Lung (tissue), 12 donors: ENCODE results near the gene ATP5PD. TPM values are rescaled to one million over a fixed set of nuclear protein-coding genes. Genes with fewer than 3 reads are reported as not detected.

Experiments used
- ATAC-seq: fragments of 200-7000 bp; cut with Tn5 transposase; one replicate; pipeline ENCODE4 v1.9.1; 2020; ENCODE audit warnings: moderate number of reproducible peaks; ENCODE audit not compliant: insufficient read depth, low FRiP score
- DNase-seq, 3 donors: peaks; one replicate each; pipeline ENCODE4 v3.0.0-alpha.2; 2013 to 2017
- H3K27ac ChIP-seq, 2 donors: one replicate each; pipeline ENCODE4 v1.5.1; 2013; ENCODE audit warnings: mild to moderate bottlenecking in 2 of 2, moderate library complexity in 2 of 2, control low read depth in 1 of 2, inconsistent platforms in 1 of 2, low read depth in 1 of 2, low read length in 1 of 2
- H3K27me3 ChIP-seq, 3 donors: one replicate each; pipeline ENCODE4 v1.5.1; 2013; ENCODE audit warnings: low read length in 2 of 3; ENCODE audit not compliant: control insufficient read depth in 3 of 3, insufficient read depth in 3 of 3
- H3K36me3 ChIP-seq, 4 donors: one replicate each; pipeline ENCODE4 v1.5.1; 2013; ENCODE audit warnings: low read length in 4 of 4, mild to moderate bottlenecking in 1 of 4, moderate library complexity in 1 of 4; ENCODE audit not compliant: control insufficient read depth in 4 of 4, insufficient read depth in 4 of 4
- H3K4me1 ChIP-seq, 5 donors: one replicate each; pipeline ENCODE4 v1.5.1; 2013; ENCODE audit warnings: low read length in 5 of 5, mild to moderate bottlenecking in 2 of 5, moderate library complexity in 1 of 5; ENCODE audit not compliant: control insufficient read depth in 5 of 5, insufficient read depth in 5 of 5
- H3K4me3 ChIP-seq: one replicate; pipeline ENCODE4 v1.5.1; 2013; ENCODE audit warnings: mild to moderate bottlenecking, control low read depth, moderate library complexity
- H3K9ac ChIP-seq, 2 donors: one replicate each; pipeline ENCODE4 v1.5.1; 2013; ENCODE audit warnings: low read length in 2 of 2, control low read depth in 1 of 2; ENCODE audit not compliant: insufficient read depth in 1 of 2
- H3K9me3 ChIP-seq, 4 donors: one replicate each; pipeline ENCODE4 v1.5.1; 2013; ENCODE audit warnings: low read length in 3 of 4, mild to moderate bottlenecking in 1 of 4, moderate library complexity in 1 of 4; ENCODE audit not compliant: control insufficient read depth in 4 of 4, insufficient read depth in 3 of 4
- WGBS, 2 donors: extraction: QIAGEN DNeasy Blood & Tissue Kit; methylation state at CpG; one replicate each; pipeline ENCODE4 v1.1.7; 2013; 5-methylcytosine and 5-hydroxymethylcytosine counted together
- polyA plus RNA-seq, 2 donors: library from polyadenylated mRNA; stranded (reverse); fragments of 200-250 nt; gene quantifications; one replicate each; pipeline ENCODE4 v1.2.1, GENCODE V29; 2013
- total RNA-seq, 2 donors: library from RNA; depleted of rRNA in 1 of 2; stranded (reverse); fragments of >200 nt in 1 of 2; gene quantifications; one replicate each; pipeline ENCODE4 v1.2.1, GENCODE V29; 2014 to 2021
- TF ChIP-seq, protein P1 (sequence below): IDR thresholded peaks from 2 replicates; pipeline ENCODE4 v1.5.1; 2012; ENCODE audit warnings: mild to moderate bottlenecking; ENCODE audit errors: control extremely low read depth, extremely low read depth
- donor health status: control.
- donor health status: control.
- donor health status: Bipolar disorder and iron deficiency.
- donor health status: healthy.
- donor health status: DM: yes; HTN: yes; CAD: no.

The ATP5PD gene
- total and polyA plus RNA-seq, 4 donors, result 110 to 736 (median 257) TPM

DNA sequence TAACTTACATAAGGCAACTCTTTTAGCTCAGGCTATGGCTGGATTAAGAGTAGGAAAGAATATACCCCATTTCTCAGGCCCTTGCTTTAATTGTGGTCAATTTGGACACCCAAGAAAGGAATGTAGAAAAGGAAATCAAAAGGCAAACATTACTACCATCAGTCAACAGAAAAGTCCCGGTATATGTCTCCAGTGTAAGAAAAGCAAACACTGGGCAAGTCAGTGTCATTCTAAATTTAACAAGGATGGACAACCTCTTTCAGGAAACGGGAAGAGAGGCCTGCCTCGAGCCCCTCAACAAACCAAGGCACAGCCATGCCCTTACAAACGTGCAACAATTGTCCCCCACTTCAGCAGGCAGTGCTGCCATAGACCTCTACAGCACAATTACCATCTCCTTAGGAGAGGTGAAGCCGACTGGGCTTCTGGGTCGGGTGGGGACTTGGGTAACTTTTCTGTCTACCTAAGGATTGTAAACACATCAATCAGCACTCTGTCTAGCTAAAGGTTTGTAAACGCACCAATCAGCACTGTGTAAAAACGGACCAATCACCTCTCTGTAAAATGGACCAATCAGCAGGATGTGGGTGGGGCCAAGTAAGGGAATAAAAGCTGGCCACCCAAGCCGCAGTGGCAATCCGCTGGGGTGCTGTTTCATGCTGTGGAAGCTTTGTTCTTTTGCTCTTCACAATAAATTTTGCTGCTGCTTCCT, 21.9 kb downstream of the ATP5PD start:
- ATAC-seq (no peak), DNase-seq (no peak)
- Histone ChIP-seq H3K27me3 (no peaks in the 10 kb centered on the region), H3K27ac (no peak overlapping the region), H3K36me3 (peaks cover 6 to 25% (median 13%) of the 10 kb centered on the region in 4 donors), H3K4me3 (no peak overlapping the region), H3K9ac (no peak overlapping the region), H3K9me3 (no peaks in the 10 kb centered on the region), H3K4me1 (no peaks in the 10 kb centered on the region)
- 66 to 79% methylated on average over 10 of the region's 10 CpGs for WGBS, 2 donors
- TF ChIP-seq, protein P1, sequence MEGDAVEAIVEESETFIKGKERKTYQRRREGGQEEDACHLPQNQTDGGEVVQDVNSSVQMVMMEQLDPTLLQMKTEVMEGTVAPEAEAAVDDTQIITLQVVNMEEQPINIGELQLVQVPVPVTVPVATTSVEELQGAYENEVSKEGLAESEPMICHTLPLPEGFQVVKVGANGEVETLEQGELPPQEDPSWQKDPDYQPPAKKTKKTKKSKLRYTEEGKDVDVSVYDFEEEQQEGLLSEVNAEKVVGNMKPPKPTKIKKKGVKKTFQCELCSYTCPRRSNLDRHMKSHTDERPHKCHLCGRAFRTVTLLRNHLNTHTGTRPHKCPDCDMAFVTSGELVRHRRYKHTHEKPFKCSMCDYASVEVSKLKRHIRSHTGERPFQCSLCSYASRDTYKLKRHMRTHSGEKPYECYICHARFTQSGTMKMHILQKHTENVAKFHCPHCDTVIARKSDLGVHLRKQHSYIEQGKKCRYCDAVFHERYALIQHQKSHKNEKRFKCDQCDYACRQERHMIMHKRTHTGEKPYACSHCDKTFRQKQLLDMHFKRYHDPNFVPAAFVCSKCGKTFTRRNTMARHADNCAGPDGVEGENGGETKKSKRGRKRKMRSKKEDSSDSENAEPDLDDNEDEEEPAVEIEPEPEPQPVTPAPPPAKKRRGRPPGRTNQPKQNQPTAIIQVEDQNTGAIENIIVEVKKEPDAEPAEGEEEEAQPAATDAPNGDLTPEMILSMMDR, result no peak

DNA sequence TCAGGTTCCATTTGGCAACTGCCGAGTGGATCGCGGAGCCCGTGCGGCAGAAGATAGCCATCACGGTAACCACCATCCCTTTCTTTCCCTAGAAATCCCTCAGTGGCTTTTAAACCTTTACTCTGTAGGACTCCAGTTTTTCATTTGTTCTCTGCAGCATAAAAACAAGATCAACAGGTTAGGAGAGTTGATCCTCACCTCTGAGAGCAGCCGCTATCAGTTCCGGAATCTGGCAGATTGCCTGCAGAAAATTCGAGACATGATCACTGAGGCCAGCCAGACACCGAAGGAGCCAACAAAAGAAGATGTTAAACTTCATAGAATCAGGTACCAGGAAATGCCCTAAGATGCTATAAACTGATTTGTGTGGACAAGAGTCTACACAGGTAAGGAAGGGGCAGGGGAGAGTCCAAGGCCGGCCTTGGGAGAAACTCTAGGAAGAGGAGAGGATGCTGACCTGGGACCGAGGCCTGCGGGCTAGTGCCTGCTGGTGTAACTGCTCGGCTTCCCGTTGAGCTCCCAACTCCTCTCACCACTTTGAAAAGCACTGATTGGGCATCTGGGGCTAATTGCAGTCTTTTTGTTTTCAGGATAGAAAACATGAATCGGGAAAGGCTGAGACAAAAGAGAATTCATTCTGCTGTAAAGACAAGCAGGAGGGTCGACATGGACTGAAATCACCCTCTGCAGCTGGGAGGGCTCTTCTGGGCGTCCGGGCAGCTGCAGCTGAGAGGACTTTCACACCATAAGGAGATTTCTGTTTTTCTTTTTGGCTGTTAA, 26.2 kb downstream of the ATP5PD start:
- DNase-seq, result no peak
- no peak overlapping the region for H3K27ac ChIP-seq
- no peak overlapping the region for H3K9ac ChIP-seq
- no peaks in the 10 kb centered on the region for H3K4me1 ChIP-seq
- 91 to 96% methylated on average over 19 of the region's 19 CpGs for WGBS, 2 donors
- TF ChIP-seq, protein P1, result no peak
- H3K4me3 ChIP-seq, result no peak overlapping the region
- no peak for ATAC-seq
- peaks cover 12 to 33% (median 18%) of the 10 kb centered on the region in 4 donors for H3K36me3 ChIP-seq
- no peaks in the 10 kb centered on the region for H3K9me3 ChIP-seq
- H3K27me3 ChIP-seq, result no peaks in the 10 kb centered on the region

DNA sequence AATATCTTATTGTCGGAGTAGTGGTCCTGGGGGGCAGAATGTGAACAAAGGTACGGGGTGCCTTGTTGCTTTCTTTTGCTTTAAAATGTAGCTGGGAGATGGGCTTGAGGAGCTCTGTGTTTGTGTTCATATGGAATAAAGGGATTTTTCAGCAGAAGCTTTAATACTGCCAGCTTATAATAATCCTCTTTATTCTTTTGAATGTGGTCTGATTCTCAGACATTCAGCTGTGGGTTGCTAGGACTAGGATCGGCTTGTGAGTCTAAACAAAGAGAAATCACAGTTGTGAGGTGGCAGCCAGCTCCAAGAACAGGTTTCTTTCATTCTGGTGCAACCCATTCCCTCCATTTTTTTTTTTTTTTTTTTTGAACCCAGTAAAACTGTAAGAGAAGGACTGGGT, 27.1 kb downstream of the ATP5PD start:
- Histone ChIP-seq H3K9me3 (no peaks in the 10 kb centered on the region), H3K27ac (no peak overlapping the region), H3K27me3 (no peaks in the 10 kb centered on the region), H3K4me3 (no peak overlapping the region), H3K36me3 (peaks cover 12 to 33% (median 18%) of the 10 kb centered on the region in 4 donors), H3K9ac (no peak overlapping the region), H3K4me1 (no peaks in the 10 kb centered on the region)
- TF ChIP-seq, protein P1, result no peak
- DNase-seq, result no peak
- ATAC-seq, result no peak
- WGBS, 2 donors, result 97 to 100% methylated on average over 3 of the region's 3 CpGs
